Activated CD8-positive, alpha-beta memory T cell treated with anti-CD3 and anti-CD28 coated beads for 1 hour (primary cell): ENCODE measurements around the gene SRSF11.

ENCODE experiments used
- DNase-seq, 2 donors: peaks; one replicate each; pipeline ENCODE4 v3.0.0-alpha.2; 2020; ENCODE audit warnings: low read depth in 1 of 2; ENCODE audit errors: extremely low read depth in 1 of 2

Gene SRSF11

DNA sequence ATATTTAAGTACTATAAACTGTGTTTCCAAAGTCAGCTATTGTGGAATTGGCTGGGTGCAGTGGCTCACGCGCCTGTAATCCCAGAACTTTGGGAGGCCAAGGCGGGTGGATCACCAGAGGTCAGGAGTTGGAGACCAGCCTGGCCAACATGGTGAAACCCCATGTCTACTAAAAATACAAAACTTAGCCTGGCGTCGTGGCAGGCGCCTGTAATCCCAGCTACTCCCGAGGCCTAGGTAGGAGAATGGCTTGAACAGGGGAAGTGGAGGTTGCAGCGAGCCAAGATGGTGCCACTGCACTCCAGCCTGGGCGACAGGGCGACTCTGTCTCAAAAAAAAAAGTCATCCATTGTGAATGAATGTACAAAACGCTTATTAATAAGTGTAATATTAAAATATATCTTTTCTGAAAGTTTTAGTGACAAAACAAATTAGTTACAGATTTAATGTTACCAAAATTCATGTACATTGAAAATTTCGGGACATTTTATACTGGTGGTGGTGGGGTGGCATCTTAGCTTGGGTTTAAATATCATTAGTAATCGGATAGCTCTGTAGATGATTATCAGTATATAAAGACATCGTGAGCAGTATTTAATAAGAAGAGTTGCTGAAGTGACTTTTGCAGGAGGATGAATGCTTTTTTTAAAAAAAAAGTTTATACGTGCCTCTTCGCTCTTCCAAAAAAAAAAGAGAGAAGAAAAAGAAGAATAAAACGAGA, 503 bp upstream of the SRSF11 start:
- no peak for DNase-seq

DNA sequence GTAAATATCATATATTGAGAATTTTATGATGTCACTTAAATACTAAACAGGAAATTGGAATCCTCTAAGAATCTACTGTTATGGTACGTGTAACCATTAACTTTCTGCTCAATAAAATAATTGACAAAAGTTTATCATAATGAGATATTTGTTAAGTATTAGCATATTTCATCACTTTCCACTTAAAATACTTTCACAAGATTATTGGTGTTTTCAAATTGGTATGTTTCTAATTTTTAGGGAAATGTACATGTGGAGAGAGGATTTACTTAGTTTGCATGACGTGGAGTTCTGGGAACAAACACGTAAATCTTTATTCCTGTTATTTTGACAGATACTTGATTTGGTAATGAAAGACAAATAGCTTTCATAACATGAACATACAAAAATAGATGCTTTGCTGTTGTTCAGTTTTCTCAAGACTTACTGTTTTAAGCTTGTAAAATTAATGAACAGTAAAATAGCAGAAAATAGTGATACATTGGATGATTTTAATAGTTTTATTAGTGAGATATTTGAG, 1.6 kb downstream of the SRSF11 start:
- no peak for DNase-seq

DNA sequence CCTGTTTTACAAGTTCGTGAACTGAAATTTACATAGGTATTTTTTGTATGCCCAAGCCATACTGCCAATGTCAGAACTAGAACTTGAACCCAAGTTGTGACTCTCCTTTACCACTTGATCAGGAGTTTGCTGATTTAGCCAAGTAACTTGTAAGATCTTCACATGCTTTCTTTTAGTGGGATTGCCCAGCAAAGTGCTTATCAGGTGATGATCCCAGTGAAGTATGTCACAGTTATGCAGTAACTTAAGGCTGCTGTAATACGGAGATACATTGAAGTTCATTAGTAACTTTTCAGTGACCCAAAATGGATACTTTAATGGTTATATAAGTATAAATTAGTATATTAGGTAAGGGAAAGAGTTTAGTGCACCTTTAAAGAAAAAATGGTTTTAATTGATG, 3.8 kb downstream of the SRSF11 start:
- DNase-seq = no peak

DNA sequence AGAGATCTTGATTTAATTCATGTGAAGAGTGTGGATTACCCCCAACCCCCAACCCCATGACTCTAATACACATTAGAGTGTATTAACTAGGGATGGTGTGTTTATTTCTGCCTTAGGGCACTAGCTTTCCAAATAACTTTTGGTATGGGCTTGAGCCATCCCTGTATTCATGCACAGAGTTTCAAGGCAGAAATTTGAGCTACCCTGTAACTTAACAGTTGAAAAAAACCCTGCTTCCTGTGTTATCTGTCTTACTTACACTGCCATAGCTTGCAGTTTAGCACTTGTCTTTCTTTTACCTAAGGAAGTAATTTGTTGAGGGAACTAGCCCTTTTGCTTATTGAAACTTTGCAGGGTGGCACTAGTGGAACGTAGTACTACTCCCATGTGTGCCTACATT, 6.3 kb downstream of the SRSF11 start:
- DNase-seq = no peak

GRCh38 chr1:70228670-70229069, 7.5 kb downstream of the SRSF11 start:
- no peak for DNase-seq

GRCh38 chr1:70231475-70231874, 10.3 kb downstream of the SRSF11 start:
- no peak for DNase-seq

- DNase-seq = no peak
Observed at GRCh38 chr1:70234733-70235132, 13.6 kb downstream of the SRSF11 start.

GRCh38 chr1:70239940-70240339, 18.8 kb downstream of the SRSF11 start:
- DNase-seq = no peak

GRCh38 chr1:70247122-70247521, 25.9 kb downstream of the SRSF11 start:
- no peak for DNase-seq

DNA sequence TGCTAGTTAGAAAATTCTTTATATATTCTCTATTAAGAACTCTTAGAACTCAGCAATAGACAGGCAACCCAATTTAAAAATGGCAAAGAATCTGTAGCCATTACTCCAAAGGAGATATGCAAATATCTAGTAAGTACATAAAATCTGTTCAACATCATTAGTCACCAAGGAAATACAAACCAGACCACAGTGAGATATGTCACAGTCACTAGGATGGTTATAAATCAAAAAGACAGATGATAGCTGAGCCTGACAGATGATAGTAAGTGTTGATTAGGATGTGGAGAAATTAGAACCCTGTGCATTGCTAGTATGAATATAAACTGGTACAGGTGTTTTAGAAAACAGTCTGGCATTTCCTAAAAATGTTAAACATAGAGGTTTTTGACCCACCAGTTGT, 26.6 kb downstream of the SRSF11 start:
- DNase-seq = no peak

GRCh38 chr1:70248729-70249128, 27.5 kb downstream of the SRSF11 start:
- DNase-seq = no peak

GRCh38 chr1:70256664-70257063, 35.5 kb downstream of the SRSF11 start:
- no peak for DNase-seq

- DNase-seq = no peak
Observed at GRCh38 chr1:70264839-70265238, 43.7 kb downstream of the SRSF11 start.

GRCh38 chr1:70265946-70266345, 44.8 kb downstream of the SRSF11 start:
- DNase-seq = no peak

DNA sequence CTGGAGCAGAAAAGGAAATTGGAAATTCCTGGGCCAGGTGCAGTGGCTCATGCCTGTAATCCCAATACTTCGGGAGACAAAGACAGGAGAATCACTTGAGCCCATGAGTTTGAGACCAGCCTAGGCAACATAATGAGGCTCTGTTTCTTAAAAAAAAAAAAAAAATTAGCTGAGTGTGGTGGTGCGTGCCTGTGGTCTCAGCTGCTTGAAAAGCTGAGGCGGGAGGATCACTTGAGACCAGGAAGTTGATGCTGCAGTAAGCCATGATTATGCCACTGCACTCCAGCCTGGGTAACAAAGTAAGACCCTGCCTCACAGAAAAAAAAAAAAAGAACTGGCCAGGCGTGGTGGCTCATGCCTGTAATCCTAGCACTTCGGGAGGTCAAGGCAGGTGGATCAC, 56.7 kb downstream of the SRSF11 start:
- DNase-seq = no peak

DNA sequence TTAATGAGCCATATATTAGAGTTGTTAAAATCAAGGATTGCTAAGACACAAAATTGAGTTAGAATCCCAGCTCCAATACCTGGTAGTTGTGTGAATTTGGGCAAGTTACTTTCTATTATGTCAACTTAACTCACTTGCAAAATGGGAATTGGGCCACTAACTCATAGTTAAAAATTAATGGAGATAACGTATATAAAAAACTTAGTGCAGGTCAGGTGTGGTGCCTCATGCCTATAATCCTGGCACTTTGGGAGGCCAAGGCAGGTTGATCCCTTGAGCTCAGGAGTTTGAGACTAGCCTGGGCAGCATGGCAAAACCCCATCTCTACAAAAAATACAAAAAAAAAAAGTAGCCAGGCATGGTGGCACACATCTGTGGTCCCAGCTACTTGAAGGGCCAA, 57.5 kb downstream of the SRSF11 start:
- DNase-seq = no peak

DNA sequence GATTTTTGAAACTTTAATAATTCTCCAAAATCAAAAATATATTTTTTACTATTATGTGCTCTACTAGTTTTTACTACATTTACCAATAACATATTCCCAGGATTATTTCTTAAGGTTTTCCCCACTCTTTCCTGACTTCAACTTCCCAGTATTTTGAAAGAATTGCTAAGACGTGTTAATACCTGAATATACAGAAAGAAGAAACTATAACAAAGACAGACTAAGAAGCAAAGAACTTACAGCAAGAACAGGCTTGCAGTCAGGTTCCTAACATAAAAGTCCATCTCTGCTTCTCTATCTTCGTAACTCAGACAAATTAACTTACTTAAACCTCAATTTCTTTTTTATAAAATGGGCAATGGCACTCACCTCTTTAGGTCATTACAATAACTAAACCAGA, 63.2 kb downstream of the SRSF11 start:
- DNase-seq = no peak

- no peak for DNase-seq
Observed at GRCh38 chr1:70286453-70286852, 65.3 kb downstream of the SRSF11 start.

DNA sequence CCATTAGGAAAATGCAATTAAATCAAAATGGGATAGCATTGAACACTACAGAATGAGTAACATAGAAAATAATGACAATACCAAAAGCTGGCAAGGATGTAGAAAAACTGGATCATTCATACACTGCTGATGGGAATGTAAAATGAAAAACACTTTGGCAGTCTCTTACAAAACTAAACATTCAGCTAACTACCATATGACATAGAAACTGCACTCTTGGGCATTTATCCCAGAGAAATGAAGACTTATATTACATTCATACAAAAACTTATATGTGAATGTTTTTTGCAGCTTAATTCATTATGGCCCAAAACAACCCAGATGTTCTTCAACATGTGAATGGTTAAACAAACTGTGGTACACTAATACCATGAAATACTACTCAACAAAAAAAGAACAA, 67.0 kb downstream of the SRSF11 start:
- no peak for DNase-seq

DNA sequence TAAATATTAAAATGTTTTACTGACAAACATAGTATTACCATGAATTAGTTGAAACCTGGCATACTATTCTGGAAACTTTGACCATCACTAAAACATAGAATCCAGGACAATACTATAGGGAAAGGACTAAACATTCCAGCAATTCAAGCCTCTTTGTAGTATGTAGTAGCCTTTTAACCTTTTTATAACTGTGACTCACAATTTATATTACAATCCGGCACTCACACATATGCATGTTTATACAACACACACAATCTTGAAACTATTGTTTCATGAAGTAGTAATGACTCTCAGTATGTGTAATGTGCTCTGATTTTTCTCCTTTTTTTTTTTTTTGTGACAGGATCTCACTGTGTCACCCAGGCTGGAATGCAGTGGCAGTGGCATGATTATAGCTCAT, 69.0 kb downstream of the SRSF11 start:
- no peak for DNase-seq

- DNase-seq = no peak
Observed at GRCh38 chr1:70293186-70293843, 72.1 kb downstream of the SRSF11 start.

- DNase-seq = no peak
Observed at GRCh38 chr1:70295749-70296148, 74.6 kb downstream of the SRSF11 start.

DNA sequence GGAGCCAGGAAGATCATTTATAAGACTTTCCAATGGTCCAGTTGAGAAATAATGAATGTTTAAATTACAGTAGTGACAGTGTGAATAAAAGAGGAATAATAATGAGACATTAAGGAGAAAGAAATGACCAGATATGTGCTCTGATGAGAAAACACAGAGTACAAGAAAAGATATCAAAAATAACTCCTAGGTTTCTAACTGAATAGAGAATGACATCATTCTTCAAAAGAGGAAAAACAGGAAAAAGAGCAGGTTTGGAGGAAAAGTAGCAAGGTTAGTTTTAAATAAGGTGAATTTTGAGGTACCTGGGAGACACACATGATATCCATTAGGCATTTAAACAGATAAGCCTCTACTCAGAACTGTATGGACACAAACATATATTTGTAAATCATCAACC, 78.3 kb downstream of the SRSF11 start:
- DNase-seq = no peak
